PC-3 (cell line): Measurements from ENCODE around the gene TTLL12. TPM values are rescaled to one million over a fixed set of nuclear protein-coding genes. Genes with fewer than 3 reads are reported as not detected.

Experiments
- ATAC-seq: fragments of 200-7000 bp; cut with Tn5 transposase; 2 replicates; pipeline ENCODE4 v1.9.1; 2020; ENCODE audit warnings: mild to moderate bottlenecking, moderate library complexity
- BruUV-seq: library from RNA; stranded (reverse); fragments of 400-500 nt; replicated peaks from 2 replicates; lab custom pipeline; 2021; lab: Mats Ljungman, UMichigan
- CTCF ChIA-PET: fragments of 300-600 bp; sonication (Branson Sonifier 250); formaldehyde crosslinking; loops from one replicate; lab custom pipeline; 2022; ENCODE audit warnings: antibody characterized with exemption; lab: Charles Lee
- POLR2A ChIA-PET: fragments of 300-600 bp; sonication (Branson Sonifier 250); formaldehyde crosslinking; loops from one replicate; lab custom pipeline; 2022; ENCODE audit warnings: antibody characterized with exemption; ENCODE audit not compliant: unreplicated experiment; lab: Charles Lee
- DNase-seq: peaks from one replicate; pipeline ENCODE4 v3.0.0-alpha.2; 2015
- H2AFZ ChIP-seq: fragments of 300-600 bp; sonication (generic); 2 replicates; pipeline ENCODE4 v1.6.0; 2016; ENCODE audit warnings: antibody characterized with exemption, low read length
- H3F3A ChIP-seq: fragments of 300-600 bp; sonication (generic); one replicate; pipeline ENCODE4 v1.6.0; 2017; ENCODE audit warnings: antibody characterized with exemption, low read length, control low read depth, mild to moderate bottlenecking; ENCODE audit not compliant: unreplicated experiment
- H3K27ac ChIP-seq: fragments of 300-600 bp; sonication (generic); 2 replicates; pipeline ENCODE4 v1.5.1; 2016; ENCODE audit warnings: mild to moderate bottlenecking, low read length
- H3K27me3 ChIP-seq: fragments of 300-600 bp; sonication (generic); 2 replicates; pipeline ENCODE4 v1.6.1; 2016; ENCODE audit warnings: low read length, mixed read lengths
- H3K36me3 ChIP-seq: fragments of 300-600 bp; sonication (generic); 2 replicates; pipeline ENCODE4 v1.6.1; 2016; ENCODE audit warnings: low read depth, mixed run types, low read length, mixed read lengths
- H3K4me1 ChIP-seq: fragments of 300-600 bp; sonication (generic); 2 replicates; pipeline ENCODE4 v1.5.1; 2016; ENCODE audit warnings: low read length; ENCODE audit not compliant: insufficient read depth
- H3K4me2 ChIP-seq: fragments of 300-600 bp; sonication (generic); 2 replicates; pipeline ENCODE4 v1.6.0; 2016; ENCODE audit warnings: low read length
- H3K4me3 ChIP-seq: fragments of 300-600 bp; sonication (generic); 2 replicates; pipeline ENCODE4 v1.5.1; 2016; ENCODE audit warnings: mild to moderate bottlenecking, low read length, mixed read lengths
- H3K79me2 ChIP-seq: fragments of 300-600 bp; sonication (generic); 2 replicates; pipeline ENCODE4 v1.6.1; 2017; ENCODE audit warnings: low read length, mixed read lengths
- H3K9ac ChIP-seq: fragments of 300-600 bp; sonication (generic); 2 replicates; pipeline ENCODE4 v1.6.0; 2016; ENCODE audit warnings: mild to moderate bottlenecking, low read length
- H3K9me2 ChIP-seq: fragments of 300-600 bp; sonication (generic); replicated peaks from 2 replicates; pipeline ENCODE4 v1.6.1; 2016; ENCODE audit warnings: mixed run types, low read length, mixed read lengths
- H3K9me3 ChIP-seq: fragments of 300-600 bp; sonication (generic); 2 replicates; pipeline ENCODE4 v1.6.1; 2016; ENCODE audit warnings: low read length, mixed read lengths
- H4K20me1 ChIP-seq: fragments of 300-600 bp; sonication (generic); 2 replicates; pipeline ENCODE4 v1.6.1; 2016; ENCODE audit warnings: low read length, mixed read lengths
- CTCF ChIP-seq: fragments of 300-600 bp; sonication (generic); conservative IDR thresholded peaks from 2 replicates; pipeline ENCODE4 v1.5.1; 2017; ENCODE audit warnings: antibody characterized with exemption, low read depth, mild to moderate bottlenecking, low read length
- EZH2 ChIP-seq: fragments of 300-600 bp; sonication (generic); IDR thresholded peaks from one replicate; pipeline ENCODE4 v1.6.1; 2017; ENCODE audit warnings: antibody characterized with exemption, mild to moderate bottlenecking, low read length; ENCODE audit not compliant: unreplicated experiment
- EZH2phosphoT487 ChIP-seq: fragments of 300-600 bp; sonication (generic); IDR thresholded peaks from 2 replicates; pipeline ENCODE4 v1.6.1; 2018; ENCODE audit warnings: mild to moderate bottlenecking, antibody characterized with exemption, low read length, borderline replicate concordance
- intact Hi-C: fragments of 100-400 bp; cut with micrococcal nuclease; formaldehyde crosslinking; loops from 2 replicates; pipeline ENCODE4 v1.9.0; 2023
- total RNA-seq: library from RNA; depleted of rRNA; stranded (reverse); fragments of >200 nt; gene quantifications from 2 replicates; pipeline ENCODE4 v1.2.3, GENCODE V29; 2014

TTLL12 gene
- total RNA-seq, 1 experiment from 2014 or later = 48.9 TPM

- DNase-seq = no peak
- Histone ChIP-seq H3K9ac (no peak overlapping the region), H3K9me2 (no peaks in the 10 kb centered on the region), H3K4me2 (no peak overlapping the region), H4K20me1 (peaks cover 7% of the 10 kb centered on the region; the same call in 1 of the 2 replicates), H2AFZ (no peak overlapping the region), H3K4me1 (no peaks in the 10 kb centered on the region), H3F3A (no peaks in the 10 kb centered on the region), H3K27ac (no peak overlapping the region), H3K79me2 (peaks cover 12% of the 10 kb centered on the region; the same call in 1 of the 2 replicates), H3K9me3 (no peaks in the 10 kb centered on the region), H3K4me3 (no peak overlapping the region), H3K27me3 (no peaks in the 10 kb centered on the region), H3K36me3 (no peaks in the 10 kb centered on the region; the same call in 1 of the 2 replicates)
- no peak for ATAC-seq
- ChIA-PET POLR2A (no interaction called here), CTCF (no interaction called here)
- intact Hi-C loops = no loop called here
- TF ChIP-seq EZH2 (no peak), EZH2phosphoT487 (no peak), CTCF (no peak)
- BruUV-seq = no TSS peak
These were observed 24.4 kb downstream of the TTLL12 start for GRCh38 chr22:43162412-43163150.

- no TSS peak for BruUV-seq
- Histone ChIP-seq H2AFZ (no peak overlapping the region), H3F3A (no peaks in the 10 kb centered on the region), H3K9me2 (no peaks in the 10 kb centered on the region), H3K9me3 (no peaks in the 10 kb centered on the region), H3K79me2 (peaks cover 25% of the 10 kb centered on the region), H3K4me3 (no peak overlapping the region), H3K4me1 (0 out of 2 replicates have a peak, but pooled peaks cover under 1% of the 10 kb centered on the region), H3K4me2 (no peak overlapping the region), H3K36me3 (no peaks in the 10 kb centered on the region; the same call in 1 of the 2 replicates), H3K27ac (no peak overlapping the region), H3K9ac (no peak overlapping the region), H3K27me3 (no peaks in the 10 kb centered on the region), H4K20me1 (peaks cover 10% of the 10 kb centered on the region; the same call in 1 of the 2 replicates)
- ChIA-PET POLR2A (no interaction called here), CTCF (interaction anchor here (0.6 kb wide), 1 partner anchor 68 kb away, joined by 6 read pairs; no protein-coding TSS in a partner anchor)
- no peak for DNase-seq
- intact Hi-C loops = no loop called here
- ATAC-seq = no peak
- TF ChIP-seq CTCF (no peak), EZH2phosphoT487 (no peak), EZH2 (no peak)
These were observed 26.3 kb downstream of the TTLL12 start for GRCh38 chr22:43160497-43161126.
